ENCODE measurements around the gene PIP4K2A.
"Not testable (repeated sequence)": the region's sequence is repeated elsewhere in the genome, so short reads cannot be mapped to it uniquely, and the experiment has no call there.

Gene PIP4K2A

GRCh38 chr10:22515009-22515408 lies 199.4 kb downstream of the PIP4K2A start:
- no peak for DNase-seq (ENCODE audit: low read depth, low spot score)

GRCh38 chr10:22514414-22514758 lies 200.0 kb downstream of the PIP4K2A start:
- not testable (repeated sequence) for DNase-seq (ENCODE audit: low read depth, low spot score)

- DNase-seq (ENCODE audit: low read depth, low spot score), result not testable (repeated sequence)
Measured at GRCh38 chr10:22513483-22514413, 200.6 kb downstream of the PIP4K2A start.

- DNase-seq (ENCODE audit: low read depth, low spot score), result not testable (repeated sequence)
Measured at GRCh38 chr10:22512015-22512414, 202.4 kb downstream of the PIP4K2A start.

- DNase-seq (ENCODE audit: low read depth, low spot score), result not testable (repeated sequence)
Measured at GRCh38 chr10:22508214-22508613, 206.2 kb downstream of the PIP4K2A start.

- no peak for DNase-seq (ENCODE audit: low read depth, low spot score)
Measured at GRCh38 chr10:22505911-22506685, 208.3 kb downstream of the PIP4K2A start.

GRCh38 chr10:22504766-22505165 lies 209.6 kb downstream of the PIP4K2A start:
- no peak for DNase-seq (ENCODE audit: low read depth, low spot score)

GRCh38 chr10:22503315-22504088 lies 210.9 kb downstream of the PIP4K2A start:
- no peak for DNase-seq (ENCODE audit: low read depth, low spot score)

- DNase-seq (ENCODE audit: low read depth, low spot score), result no peak
Measured at GRCh38 chr10:22501863-22502262, 212.5 kb downstream of the PIP4K2A start.

- no peak for DNase-seq (ENCODE audit: low read depth, low spot score)
Measured at GRCh38 chr10:22501413-22501812, 213.0 kb downstream of the PIP4K2A start.

GRCh38 chr10:22500656-22501340 lies 213.6 kb downstream of the PIP4K2A start:
- DNase-seq (ENCODE audit: low read depth, low spot score), result no peak

- DNase-seq (ENCODE audit: low read depth, low spot score), result not testable (repeated sequence)
Measured at GRCh38 chr10:22499973-22500372, 214.4 kb downstream of the PIP4K2A start.

GRCh38 chr10:22495396-22495795 lies 219.0 kb downstream of the PIP4K2A start:
- DNase-seq (ENCODE audit: low read depth, low spot score), result no peak

GRCh38 chr10:22494007-22494406 lies 220.4 kb downstream of the PIP4K2A start:
- DNase-seq (ENCODE audit: low read depth, low spot score), result no peak

GRCh38 chr10:22491931-22492615 lies 222.3 kb downstream of the PIP4K2A start:
- DNase-seq (ENCODE audit: low read depth, low spot score), result no peak

GRCh38 chr10:22491480-22491879 lies 222.9 kb downstream of the PIP4K2A start:
- DNase-seq (ENCODE audit: low read depth, low spot score), result no peak

GRCh38 chr10:22489975-22490374 lies 224.4 kb downstream of the PIP4K2A start:
- DNase-seq (ENCODE audit: low read depth, low spot score), result no peak

- DNase-seq (ENCODE audit: low read depth, low spot score), result no peak
Measured at GRCh38 chr10:22489467-22489866, 224.9 kb downstream of the PIP4K2A start.

GRCh38 chr10:22486431-22486830 lies 227.9 kb downstream of the PIP4K2A start:
- DNase-seq (ENCODE audit: low read depth, low spot score), result no peak
